HG03196 (cell line): ENCODE results near the gene SLC17A4.

Source experiments
- ATAC-seq: cut with Tn5 transposase; IDR thresholded peaks from one replicate; pipeline ENCODE4 v1.9.1; 2021; ENCODE audit not compliant: unreplicated experiment

Gene SLC17A4, protein sequence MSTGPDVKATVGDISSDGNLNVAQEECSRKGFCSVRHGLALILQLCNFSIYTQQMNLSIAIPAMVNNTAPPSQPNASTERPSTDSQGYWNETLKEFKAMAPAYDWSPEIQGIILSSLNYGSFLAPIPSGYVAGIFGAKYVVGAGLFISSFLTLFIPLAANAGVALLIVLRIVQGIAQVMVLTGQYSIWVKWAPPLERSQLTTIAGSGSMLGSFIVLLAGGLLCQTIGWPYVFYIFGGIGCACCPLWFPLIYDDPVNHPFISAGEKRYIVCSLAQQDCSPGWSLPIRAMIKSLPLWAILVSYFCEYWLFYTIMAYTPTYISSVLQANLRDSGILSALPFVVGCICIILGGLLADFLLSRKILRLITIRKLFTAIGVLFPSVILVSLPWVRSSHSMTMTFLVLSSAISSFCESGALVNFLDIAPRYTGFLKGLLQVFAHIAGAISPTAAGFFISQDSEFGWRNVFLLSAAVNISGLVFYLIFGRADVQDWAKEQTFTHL

DNA sequence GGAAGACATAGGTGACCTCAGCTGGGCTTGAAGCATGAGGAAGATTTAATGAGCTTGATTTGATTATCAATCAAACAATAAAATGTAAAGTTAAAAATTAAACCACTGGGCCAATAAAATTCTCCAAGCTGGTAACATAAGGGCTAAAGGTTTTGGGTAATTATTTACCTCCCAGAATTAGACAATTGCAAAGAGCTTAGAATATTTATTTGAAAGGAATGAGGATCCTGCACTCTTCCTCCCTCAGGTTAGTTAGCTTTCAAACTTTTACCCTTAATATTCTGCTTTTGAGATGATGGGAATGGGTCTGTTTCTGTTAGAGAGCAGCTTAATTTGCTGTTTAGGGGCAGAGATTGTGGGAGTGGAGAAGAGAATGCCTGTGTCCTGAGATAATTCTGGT lies at the start of gene SLC17A4:
SLC17A4 (plus strand) TSS at position 208 of the 400 bp plus-strand sequence. CDS start 7,221 bp downstream, outside the sequence.
- ATAC-seq: no peak

DNA sequence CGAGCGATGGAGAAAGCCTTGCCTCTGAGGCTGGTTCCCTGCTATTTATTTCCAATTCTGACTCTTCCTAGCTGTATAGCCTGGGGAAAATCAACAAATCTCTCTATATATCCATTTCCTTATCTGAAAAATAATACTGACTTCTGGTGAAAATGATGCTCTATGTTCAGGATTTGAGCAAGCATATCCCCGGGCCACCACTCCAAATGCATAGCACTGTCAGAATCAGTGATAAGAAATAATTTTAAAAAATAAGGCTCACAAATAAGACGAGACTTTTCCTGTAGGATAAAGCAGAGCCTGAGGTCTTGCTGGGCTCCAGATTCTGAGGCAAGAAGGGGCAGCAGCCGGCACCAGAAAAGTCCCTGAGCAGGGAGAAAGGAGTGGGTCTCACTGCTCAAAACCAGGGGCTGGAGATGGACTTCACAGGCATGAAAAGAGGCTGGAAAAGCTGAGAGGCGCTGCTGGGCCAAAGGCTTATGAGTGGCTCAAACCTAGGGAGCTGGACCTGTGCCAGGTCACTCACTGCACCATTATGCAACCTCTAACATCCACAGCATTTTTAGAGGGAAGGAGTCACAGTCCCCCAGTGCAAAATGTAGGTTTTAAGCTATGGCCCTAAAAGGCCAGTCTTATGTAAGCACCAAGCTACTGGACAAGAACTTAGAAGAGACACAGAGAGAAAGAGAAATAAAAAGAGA lies 48.1 kb upstream of the SLC17A4 start:
- no peak for ATAC-seq

DNA sequence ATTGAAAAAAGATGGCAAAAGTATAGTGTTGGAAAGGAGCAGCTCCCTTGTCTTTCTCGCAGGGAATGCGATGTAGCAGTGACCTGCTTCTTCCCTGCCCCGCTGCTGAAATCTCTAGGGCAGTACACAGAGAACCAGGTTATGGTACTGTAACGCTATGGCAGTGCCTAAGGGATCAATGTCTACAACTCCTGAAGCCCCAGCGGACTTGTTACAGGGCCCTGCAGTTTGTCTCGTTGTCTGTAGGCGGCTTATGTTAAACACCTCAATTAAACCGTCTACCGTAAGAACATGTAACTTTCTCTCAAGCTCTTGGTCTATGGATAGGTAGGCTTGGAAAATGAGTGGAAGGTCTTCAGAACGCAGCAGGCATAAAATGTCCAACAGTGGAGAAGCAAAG lies 44.8 kb upstream of the SLC17A4 start:
- ATAC-seq: no peak

DNA sequence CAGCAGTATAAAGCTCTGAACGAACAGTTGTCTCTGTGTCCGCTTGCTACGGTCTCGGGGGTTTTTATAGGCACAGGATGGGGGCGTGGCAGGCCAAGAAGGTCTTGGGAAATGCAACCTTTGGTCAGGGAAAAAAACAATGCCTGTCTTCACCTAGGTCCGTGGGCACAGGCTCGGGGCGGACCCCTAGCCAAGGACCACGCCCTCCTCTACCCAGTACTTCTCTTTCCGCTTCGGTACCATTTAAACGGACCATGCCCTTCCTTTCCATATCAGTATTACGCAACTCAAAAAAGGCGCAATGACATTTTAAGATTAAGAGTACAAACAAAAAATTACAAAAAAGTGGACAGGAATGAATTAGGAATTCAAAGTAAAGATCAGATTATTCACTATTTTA lies 44.3 kb upstream of the SLC17A4 start:
- no peak for ATAC-seq

DNA sequence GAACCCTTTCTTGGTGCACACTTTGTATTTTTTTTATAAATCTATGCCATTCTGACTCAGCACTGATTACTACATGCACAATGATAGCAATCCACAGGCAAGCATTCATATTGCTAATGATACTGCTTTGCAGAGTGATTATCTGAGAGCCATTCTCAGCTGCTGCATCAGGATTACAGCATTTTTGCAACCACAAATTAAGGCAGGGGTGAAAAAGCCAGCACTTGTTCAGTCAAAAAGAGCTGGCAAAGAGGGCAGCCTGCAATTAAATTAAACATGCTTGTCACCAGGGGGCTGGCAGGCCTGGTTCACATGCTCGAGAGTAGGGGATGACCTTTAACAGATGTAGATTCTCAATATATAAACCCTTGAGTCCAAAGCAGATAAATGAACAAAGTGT lies 40.7 kb upstream of the SLC17A4 start:
- ATAC-seq: no peak

DNA sequence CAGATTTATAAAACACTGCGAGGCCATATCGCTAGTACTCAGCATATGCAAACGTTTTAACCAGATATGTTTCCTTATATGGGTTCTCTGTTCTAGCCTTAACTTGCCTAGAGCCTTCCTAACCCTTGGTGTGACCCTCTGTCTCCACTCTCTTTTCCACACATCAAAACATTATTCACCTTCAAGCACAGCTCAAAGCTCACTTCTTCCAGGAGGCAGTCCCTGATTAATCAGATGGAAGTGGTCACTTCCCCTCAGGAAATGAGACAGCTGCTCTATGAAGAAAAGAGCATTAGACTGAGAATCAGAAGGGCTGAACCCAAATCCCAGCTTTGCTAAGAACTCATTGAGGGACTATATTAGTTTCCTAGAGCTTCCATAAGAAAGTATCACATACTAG lies 39.8 kb upstream of the SLC17A4 start:
- no peak for ATAC-seq

DNA sequence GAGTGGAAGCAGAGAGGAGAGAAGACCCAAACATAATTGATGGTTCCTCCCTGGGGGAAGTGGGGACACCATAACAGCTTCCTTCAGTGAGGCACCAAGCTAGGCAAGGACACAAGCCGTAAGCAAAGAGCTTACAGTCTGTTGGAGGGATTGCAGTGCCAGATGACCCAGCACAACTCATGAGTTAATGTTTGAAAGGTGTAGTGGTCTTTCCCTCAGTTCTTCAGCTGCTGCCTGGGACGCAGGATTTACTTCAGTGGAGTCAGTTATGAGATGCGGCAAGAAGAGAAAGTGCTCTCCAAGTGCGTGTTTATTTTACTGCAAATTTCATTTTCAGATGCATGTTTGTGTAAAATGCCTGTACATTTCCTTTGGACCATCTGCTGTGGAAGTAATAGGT lies 38.7 kb upstream of the SLC17A4 start:
- ATAC-seq: no peak

DNA sequence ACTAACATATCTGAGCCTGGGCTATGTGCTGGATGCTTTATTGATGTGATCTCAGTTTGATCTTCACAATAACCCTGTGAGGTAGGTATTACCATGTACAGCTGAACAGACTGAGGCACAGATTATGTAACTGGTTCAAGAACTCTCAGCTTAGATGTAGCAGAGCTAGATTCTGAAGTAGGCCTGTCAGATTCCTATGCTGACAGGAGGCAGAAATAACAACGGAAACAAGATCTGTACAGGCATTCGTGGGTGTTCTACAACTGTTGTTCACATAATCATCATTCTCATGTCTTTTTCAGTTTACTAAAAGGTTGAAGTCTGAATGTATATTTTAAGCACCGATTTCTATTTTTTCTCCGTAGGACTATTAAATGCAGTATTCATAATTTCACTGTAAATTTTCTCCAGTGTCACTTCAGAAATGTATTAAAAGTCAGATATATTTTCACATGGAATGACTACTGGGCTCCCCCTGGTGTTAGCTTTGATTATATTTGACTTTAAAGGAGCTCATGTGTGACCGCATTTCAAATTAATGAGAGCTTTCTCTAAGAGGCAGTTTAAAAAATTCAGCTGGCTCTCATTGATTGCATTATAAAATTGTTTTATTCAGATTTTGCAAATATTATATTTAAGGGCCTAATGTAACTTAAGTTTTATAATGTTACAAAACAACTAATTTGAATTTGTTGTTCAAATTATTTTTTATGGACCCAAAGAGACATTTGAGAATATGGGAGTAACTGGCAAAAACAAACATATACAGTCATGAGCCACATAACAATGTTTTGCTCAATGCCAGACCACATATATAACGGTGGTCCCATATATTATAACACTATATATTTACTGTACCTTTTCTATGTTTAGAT lies 36.4 kb upstream of the SLC17A4 start:
- no peak for ATAC-seq

DNA sequence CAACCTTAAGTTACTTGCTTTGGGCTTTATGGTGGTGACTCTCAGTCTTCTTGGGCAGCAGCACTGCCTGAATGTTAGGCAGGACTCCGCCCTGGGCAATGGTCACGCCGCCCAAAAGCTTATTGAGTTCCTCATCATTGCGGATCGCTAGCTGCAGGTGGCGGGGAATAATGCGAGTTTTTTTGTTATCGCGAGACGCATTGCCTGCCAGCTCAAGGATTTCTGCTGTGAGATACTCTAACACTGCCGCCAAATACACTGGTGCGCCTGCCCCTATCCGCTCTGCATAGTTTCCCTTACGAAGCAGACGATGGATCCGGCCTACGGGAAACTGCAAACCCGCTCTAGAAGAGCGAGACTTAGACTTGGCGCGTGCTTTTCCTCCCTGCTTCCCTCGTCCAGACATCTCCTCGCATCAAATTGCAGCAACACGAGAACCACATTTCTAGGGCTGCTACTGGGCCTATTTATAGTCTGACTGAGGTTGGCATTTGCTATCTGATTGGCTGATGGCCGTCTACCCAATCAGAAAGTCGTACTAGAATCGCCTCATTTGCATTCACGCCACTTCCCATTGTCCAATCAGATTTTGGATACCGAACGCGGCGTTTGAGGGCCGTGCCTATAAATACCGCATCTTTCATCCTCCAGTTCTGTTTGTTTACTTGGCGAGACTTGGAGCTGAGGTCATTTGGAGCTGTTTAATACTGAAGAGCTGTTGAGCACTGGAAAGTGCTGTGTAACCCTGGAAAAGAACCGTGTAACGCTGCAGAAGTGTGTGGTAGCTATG lies 28.2 kb upstream of the SLC17A4 start:
- ATAC-seq: no peak

DNA sequence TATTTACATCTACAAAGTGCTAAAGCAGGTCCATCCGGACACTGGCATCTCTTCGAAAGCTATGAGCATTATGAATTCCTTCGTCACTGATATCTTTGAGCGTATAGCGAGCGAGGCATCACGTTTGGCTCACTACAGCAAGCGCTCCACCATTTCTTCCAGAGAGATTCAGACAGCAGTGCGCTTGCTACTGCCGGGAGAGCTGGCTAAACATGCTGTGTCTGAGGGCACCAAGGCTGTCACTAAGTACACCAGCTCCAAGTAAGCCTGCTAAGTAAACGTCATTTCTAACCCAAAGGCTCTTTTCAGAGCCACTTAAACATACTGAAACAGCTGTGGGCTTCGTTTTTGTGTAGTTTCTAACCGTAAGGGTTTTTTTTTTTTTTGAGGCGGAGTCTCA lies 27.5 kb upstream of the SLC17A4 start:
- no peak for ATAC-seq

DNA sequence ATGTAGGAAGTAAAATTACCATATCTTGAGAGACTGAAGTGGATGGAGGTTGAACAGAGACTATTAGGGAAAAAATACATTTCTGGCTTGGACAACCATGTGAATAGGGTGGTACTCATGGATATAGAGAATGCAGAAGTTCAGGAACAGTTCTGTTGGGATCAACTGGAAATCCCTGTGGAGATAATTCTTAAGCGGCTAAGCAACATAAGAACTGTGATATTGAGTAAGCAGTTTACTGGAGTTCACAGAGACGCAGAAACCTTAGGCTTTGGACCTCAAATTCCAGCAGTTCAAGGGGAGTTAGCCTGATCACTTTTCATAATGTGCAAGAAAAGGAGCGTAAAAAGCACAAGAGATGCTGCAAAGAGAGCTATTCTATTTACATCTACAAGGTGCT lies 23.6 kb upstream of the SLC17A4 start:
- ATAC-seq: no peak

DNA sequence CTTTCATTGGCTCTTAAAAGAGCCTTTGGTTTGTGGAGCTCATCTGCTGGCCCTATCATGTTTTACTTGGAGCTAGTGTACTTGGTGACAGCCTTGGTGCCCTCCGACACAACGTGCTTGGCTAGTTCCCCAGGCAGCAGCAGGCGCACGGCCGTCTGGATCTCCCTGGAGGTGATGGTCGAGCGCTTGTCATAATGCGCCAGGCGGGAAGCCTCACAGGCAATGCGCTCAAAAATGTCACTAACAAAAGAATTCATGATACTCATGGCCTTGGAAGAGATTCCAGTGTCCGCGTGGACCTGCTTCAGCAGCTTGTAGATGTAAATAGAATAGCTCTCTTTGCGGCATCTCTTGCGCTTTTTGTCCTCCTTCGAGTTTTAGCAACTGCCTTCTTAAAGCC lies 22.8 kb upstream of the SLC17A4 start:
- ATAC-seq: no peak

DNA sequence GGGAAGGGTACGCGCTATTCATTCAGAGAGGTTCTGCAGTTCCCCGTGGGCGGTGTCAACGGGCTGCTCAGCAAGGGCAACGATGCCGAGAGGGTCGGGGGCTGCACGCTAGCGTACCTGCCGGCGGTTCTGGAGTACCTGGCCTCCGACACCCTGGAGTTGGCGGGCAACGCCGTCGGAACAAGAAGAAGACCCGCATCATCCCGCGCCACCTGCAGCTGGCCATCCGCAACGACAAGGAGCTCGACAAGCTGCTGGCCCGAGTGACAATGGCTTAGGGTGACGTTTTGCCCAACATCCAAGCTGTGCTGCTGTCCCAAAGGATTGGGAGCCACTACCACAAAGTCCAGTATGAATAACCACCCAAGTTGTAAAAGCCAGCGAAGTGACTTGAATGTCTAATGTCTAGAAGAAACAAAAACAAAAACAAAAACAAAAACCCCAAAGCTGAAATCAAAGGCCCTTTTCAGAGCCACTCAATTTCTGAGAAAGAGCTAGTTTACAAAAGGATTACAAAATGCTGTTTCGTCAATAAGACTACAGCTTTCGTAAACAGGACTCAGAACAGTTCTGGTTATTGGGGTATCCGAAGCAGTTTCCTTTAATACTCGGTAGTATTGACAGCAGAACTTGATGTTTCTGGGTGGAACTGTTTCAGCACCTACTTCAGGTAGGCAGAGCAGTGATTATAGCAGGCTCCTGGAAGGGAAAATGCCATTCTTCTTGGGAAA lies 21.9 kb upstream of the SLC17A4 start:
- ATAC-seq: no peak

DNA sequence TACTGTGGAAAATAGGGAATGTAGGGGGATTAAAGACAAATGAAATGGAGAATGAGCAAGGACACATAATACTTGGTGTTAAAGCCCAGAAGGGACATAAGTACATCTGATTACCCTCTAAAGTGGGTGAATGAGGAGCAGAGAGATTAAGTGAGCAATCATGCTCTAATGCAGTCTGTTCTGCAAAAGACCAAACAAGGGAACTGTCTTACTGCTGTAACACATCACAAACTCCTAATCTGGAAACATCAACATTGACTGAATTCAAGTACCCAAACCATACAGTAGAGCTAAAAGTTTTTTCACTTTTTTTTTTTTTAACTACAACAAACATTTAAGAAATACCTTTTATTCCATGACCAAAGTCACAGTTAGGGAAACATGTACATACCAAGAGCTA lies 19.3 kb upstream of the SLC17A4 start:
- ATAC-seq: no peak

DNA sequence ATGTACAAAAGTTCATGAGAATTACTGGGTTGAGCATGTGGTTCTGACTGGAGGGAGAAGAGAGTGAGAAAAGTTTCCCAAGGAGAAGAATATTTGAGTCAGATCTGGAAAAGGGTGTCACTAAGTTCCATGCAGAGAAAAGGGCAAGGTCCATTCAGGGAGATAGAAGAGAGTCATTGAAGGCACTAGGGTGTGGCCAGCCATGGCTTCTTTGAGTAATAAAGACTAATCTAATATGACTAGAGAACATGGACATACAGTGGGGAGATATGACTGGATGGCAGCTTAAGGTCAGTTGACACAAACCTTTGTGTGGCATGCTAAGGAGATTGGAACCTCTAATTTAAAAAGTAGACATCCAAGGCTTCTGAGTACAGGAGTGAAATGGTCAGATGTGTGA lies 10.7 kb upstream of the SLC17A4 start:
- no peak for ATAC-seq

DNA sequence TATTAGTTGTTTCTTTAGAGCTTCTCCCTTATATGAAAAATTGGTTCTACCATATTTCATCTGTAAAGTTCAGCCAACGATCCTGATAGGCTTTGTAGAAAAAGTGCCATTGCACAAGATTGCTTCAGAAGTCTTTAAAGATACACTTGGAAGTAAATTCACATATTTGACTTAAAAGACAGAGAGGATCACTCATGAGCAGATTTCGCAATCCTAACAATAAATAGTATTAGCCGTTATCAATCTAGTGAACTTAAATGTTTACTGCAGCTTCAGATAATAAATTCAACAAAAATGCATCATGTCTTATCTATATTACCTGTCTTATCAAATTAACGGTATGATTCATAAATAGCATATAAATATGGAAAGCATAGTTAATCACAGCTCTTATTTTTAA lies 8.7 kb upstream of the SLC17A4 start:
- no peak for ATAC-seq

DNA sequence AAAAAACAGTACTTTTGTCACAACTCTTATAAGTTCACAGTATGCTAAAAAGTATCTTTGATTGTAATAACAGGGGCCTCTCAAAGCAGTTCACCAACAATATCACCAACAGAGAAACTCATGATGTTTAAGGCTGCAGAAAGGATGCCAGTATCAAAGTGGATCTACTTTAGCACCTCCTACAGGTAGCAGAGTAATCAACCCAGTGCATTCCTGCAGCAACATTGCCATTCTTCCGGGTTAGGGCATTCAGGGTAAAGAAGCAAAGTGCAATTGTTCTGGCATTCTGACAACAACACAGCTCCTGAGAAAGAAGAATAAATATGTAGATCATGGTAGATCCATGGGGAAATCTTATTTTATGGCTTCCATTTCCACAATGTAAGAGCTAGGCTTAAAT lies 7.6 kb upstream of the SLC17A4 start:
- no peak for ATAC-seq

DNA sequence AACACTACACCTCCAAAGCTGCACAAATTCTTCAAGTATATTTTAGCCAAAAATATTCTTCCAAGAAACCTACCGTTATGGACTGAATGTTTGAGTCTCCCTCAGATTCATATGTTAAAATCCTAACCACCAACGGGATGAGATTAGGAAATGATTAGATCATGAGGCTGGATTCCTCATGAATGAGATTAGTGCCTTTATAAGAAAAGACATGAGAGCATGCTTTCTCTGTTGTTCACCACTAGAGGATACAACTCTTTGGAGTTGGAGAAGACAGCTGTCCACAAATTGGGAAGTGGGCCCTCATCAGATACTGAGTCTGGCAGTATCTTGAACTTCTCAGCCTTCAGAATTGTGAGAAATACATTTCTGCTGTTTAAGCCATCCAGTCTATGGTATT lies 7.1 kb upstream of the SLC17A4 start:
- ATAC-seq: no peak

DNA sequence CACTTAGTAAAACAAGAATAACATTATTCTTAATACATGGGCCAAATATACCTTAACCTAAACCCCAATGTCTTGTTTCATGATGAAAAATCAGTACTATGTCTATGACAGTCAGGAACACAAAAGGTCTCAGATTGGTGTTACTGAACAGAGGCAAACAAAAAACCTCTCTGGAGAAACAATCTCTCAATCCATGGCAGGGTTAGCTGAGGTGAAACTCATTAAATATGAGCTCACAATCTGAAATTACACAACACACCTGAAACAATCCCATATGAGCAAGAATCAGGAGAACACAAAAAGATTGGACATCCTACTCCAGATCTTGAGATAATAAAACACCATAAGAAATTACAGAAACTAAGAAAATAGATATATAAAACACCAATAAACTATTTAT lies 6.5 kb upstream of the SLC17A4 start:
- ATAC-seq: no peak
